HepG2 (cell line): ENCODE measurements around the gene EIF5. TPM values are rescaled to one million over a fixed set of nuclear protein-coding genes. Genes with fewer than 3 reads are reported as not detected.

ENCODE experiments used
- ATAC-seq: fragments of 200-7000 bp; cut with Tn5 transposase; 3 replicates; pipeline ENCODE4 v1.9.1; 2020; ENCODE audit warnings: mild to moderate bottlenecking, moderate library complexity
- BruUV-seq: library from RNA; stranded (reverse); fragments of 400-500 nt; replicated peaks from 2 replicates; lab custom pipeline; 2021; lab: Mats Ljungman, UMichigan
- CTCF ChIA-PET: fragments of 300-600 bp; formaldehyde crosslinking; extraction: SDS; loops from one replicate; lab custom pipeline; 2021; ENCODE audit warnings: low total read pairs, inconsistent platforms, low intra/inter-chr PET ratio; lab: Yijun Ruan, JAX
- POLR2A ChIA-PET: fragments of 350-600 bp; sonication (Branson Sonifier 250); formaldehyde crosslinking; loops from one replicate; lab custom pipeline; 2020; ENCODE audit warnings: antibody characterized with exemption, inconsistent platforms; lab: Yijun Ruan, JAX
- DNase-seq: peaks from one replicate; pipeline ENCODE4 v3.0.0-alpha.2; 2015; ENCODE audit warnings: low spot score
- FAIRE-seq: peaks from 3 replicates; lab custom pipeline; 2011; peaks lifted over from hg19 to GRCh38; lab: Jason Lieb, UNC
- H2AFZ ChIP-seq: one replicate; pipeline ENCODE4 v1.6.1; 2011; ENCODE audit warnings: low read length, inconsistent platforms
- H3K27ac ChIP-seq: fragments of 300-600 bp; 3 replicates; pipeline ENCODE4 v1.8.0; 2011; ENCODE audit warnings: mixed run types, mild to moderate bottlenecking, mixed read lengths, low read length, inconsistent platforms; ENCODE audit not compliant: insufficient read depth; ENCODE audit errors: extremely low read length
- H3K27me3 ChIP-seq, 2 experiments: fragments of 200-600 bp in 1 of 2; 2 replicates in 1 of 2; 3 replicates in 1 of 2; pipeline versions ENCODE4 v1.6.0 to v1.8.0; 2011; ENCODE audit warnings: low read length in 2 of 2, mild to moderate bottlenecking in 2 of 2, moderate library complexity in 2 of 2, inconsistent platforms in 1 of 2; ENCODE audit not compliant: insufficient read depth in 2 of 2, control insufficient read depth in 1 of 2
- H3K36me3 ChIP-seq, 2 experiments: fragments of 200-600 bp in 1 of 2; replicated peaks in 1 of 2; 2 replicates in 1 of 2; 3 replicates in 1 of 2; pipeline versions ENCODE4 v1.5.1 to v1.8.0; 2011; ENCODE audit warnings: low read length in 2 of 2, inconsistent platforms in 1 of 2; ENCODE audit not compliant: insufficient read depth in 2 of 2, control insufficient read depth in 1 of 2
- H3K4me1 ChIP-seq: 2 replicates; pipeline ENCODE4 v1.5.1; 2012; ENCODE audit warnings: low read length, inconsistent platforms; ENCODE audit not compliant: insufficient read depth
- H3K4me2 ChIP-seq: 2 replicates; pipeline ENCODE4 v1.6.0; 2011; ENCODE audit warnings: low read depth, low read length, inconsistent platforms
- H3K4me3 ChIP-seq, 3 experiments: fragments of 200-600 bp in 1 of 3; sonication (generic), shearing (Covaris generic) in 1 of 3; replicated peaks in 1 of 3; 2 replicates each; pipeline ENCODE4 v1.5.1; 2011 to 2016; ENCODE audit warnings: low read length in 3 of 3, inconsistent platforms in 2 of 3, low read depth in 2 of 3, mild to moderate bottlenecking in 2 of 3, control low read depth in 1 of 3, mixed read lengths in 1 of 3; ENCODE audit not compliant: insufficient read depth in 1 of 3
- H3K79me2 ChIP-seq: one replicate; pipeline ENCODE4 v1.6.1; 2011; ENCODE audit warnings: low read length, inconsistent platforms; ENCODE audit not compliant: insufficient read depth
- H3K9ac ChIP-seq: 2 replicates; pipeline ENCODE4 v1.6.0; 2011; ENCODE audit warnings: mild to moderate bottlenecking, low read depth, low read length, inconsistent platforms; ENCODE audit not compliant: insufficient read depth
- H3K9me3 ChIP-seq: 2 replicates; pipeline ENCODE4 v1.5.1; 2012; ENCODE audit warnings: mild to moderate bottlenecking, low read length
- H4K20me1 ChIP-seq: 2 replicates; pipeline ENCODE4 v1.6.0; 2011; ENCODE audit warnings: inconsistent platforms, mild to moderate bottlenecking, low read length, moderate library complexity; ENCODE audit not compliant: insufficient read depth
- HMG20A ChIP-seq: IDR thresholded peaks from 2 replicates; pipeline ENCODE4 v1.6.1; 2016; ENCODE audit warnings: borderline replicate concordance
- ISX ChIP-seq: sonication (generic); formaldehyde crosslinking; conservative IDR thresholded peaks from 2 replicates; pipeline ENCODE4 v1.5.0; 2020; ENCODE audit warnings: missing genetic modification reagents
- MAZ ChIP-seq, 2 experiments: sonication (generic) in 1 of 2; formaldehyde crosslinking in 1 of 2; IDR thresholded peaks; 2 replicates each; pipeline versions ENCODE4 v1.5.0 to v1.6.1; 2012 to 2020; ENCODE audit warnings: low read depth in 2 of 2, mild to moderate bottlenecking in 2 of 2, borderline replicate concordance in 1 of 2, improper control_type of control experiment in 1 of 2, low read length in 1 of 2, missing genetic modification reagents in 1 of 2, moderate library complexity in 1 of 2
- MTF1 ChIP-seq: sonication (generic); formaldehyde crosslinking; IDR thresholded peaks from 2 replicates; pipeline ENCODE4 v1.5.0; 2020; ENCODE audit warnings: missing genetic modification reagents
- NFIB ChIP-seq: sonication (generic); formaldehyde crosslinking; IDR thresholded peaks from 2 replicates; pipeline ENCODE4 v1.9.0; 2021; ENCODE audit warnings: missing genetic modification reagents, mild to moderate bottlenecking, borderline replicate concordance
- RAD51 ChIP-seq: fragments of 450-650 bp; IDR thresholded peaks from 2 replicates; pipeline ENCODE4 v1.6.1; 2016; ENCODE audit warnings: borderline replicate concordance
- RFXANK ChIP-seq: IDR thresholded peaks from 2 replicates; pipeline ENCODE4 v1.6.1; 2016
- ZNF264 ChIP-seq: sonication (generic); formaldehyde crosslinking; IDR thresholded peaks from 2 replicates; pipeline ENCODE4 v1.4.0; 2020; ENCODE audit warnings: missing genetic modification reagents
- ZNF549 ChIP-seq: sonication (generic); formaldehyde crosslinking; IDR thresholded peaks from 2 replicates; pipeline ENCODE4 v1.5.0; 2020; ENCODE audit warnings: missing genetic modification reagents
- WGBS: methylation state at CpG from one replicate; pipeline ENCODE4 v1.1.6; 2017; ENCODE audit warnings: low lambda C conversion rate; 5-methylcytosine and 5-hydroxymethylcytosine counted together
- in situ Hi-C: cut with HindIII; loops from 2 replicates; pipeline ENCODE4 v1.10.0; 2017; ENCODE audit warnings: low pct_unique_long_range_greater_than_20kb; ENCODE audit not compliant: extremely low pct_ligation_motif_present
- intact Hi-C: fragments of 100-400 bp; cut with micrococcal nuclease; formaldehyde crosslinking; loops from one replicate; pipeline ENCODE4 v1.10.0; 2022; ENCODE audit not compliant: unreplicated experiment
- polyA plus RNA-seq, 8 experiments: library from polyadenylated mRNA; depleted of rRNA in 3 of 8; stranded (reverse) in 7 of 8; unstranded in 1 of 8; fragments of >200 nt; fragmentation: Illumina TruSeq in 4 of 8; extraction: Trizol in 4 of 8; gene quantifications; 2 replicates each; pipeline versions ENCODE4 v1.2.1 to v1.2.3, GENCODE V29; 2011 to 2016; ENCODE audit warnings: low read depth in 4 of 8, missing spikeins in 1 of 8, mixed read lengths in 1 of 8; ENCODE audit not compliant: insufficient read depth in 1 of 8
- total RNA-seq, 5 experiments: library from RNA; depleted of rRNA; stranded (reverse); fragments of >200 nt; fragmentation: Illumina TruSeq; extraction: Trizol; gene quantifications; 2 replicates each; pipeline ENCODE4 v1.2.3, GENCODE V29; 2016; ENCODE audit warnings: low read depth in 1 of 5

The EIF5 gene
- total and polyA plus RNA-seq, 2 of the 13 experiments (the other 11 are each of a cell fraction or from before 2014, with no cell fraction given) = 189 to 281 TPM

- H3K4me1 ChIP-seq = peaks cover 10% of the 10 kb centered on the region
- no peaks in the 10 kb centered on the region for H4K20me1 ChIP-seq
- POLR2A ChIA-PET = no interaction called here
- no TSS peak for BruUV-seq
- no peaks in the 10 kb centered on the region for H3K9me3 ChIP-seq
- no peak overlapping the region for H3K4me3 ChIP-seq
- TF ChIP-seq RFXANK (CRISPR knock-in tag) = no peak
- TF ChIP-seq MTF1 = no peak
- no peak for TF ChIP-seq ZNF264 (CRISPR knock-in tag)
- no peak for TF ChIP-seq HMG20A
- TF ChIP-seq ZNF549 (CRISPR knock-in tag) = no peak
- TF ChIP-seq RAD51 = no peak
- TF ChIP-seq MAZ (IDR thresholded peaks at IDR 0.05; ENCODE audit: borderline replicate concordance, low read depth, low read length) = no peak
- no peak for TF ChIP-seq MAZ (CRISPR knock-in tag; IDR thresholded peaks at IDR 0.05; ENCODE audit: low read depth)
- TF ChIP-seq ISX (CRISPR knock-in tag) = no peak
- no peak for TF ChIP-seq NFIB (CRISPR knock-in tag)
- TF ChIP-seq, all 625 proteins: peak for 0
- intact Hi-C loops = no loop called here
- DNase-seq = no peak
- Histone ChIP-seq H3K9ac (no peak overlapping the region), H3K79me2 (no peaks in the 10 kb centered on the region), H2AFZ (no peak overlapping the region), H3K36me3 (no peaks in the 10 kb centered on the region), H3K4me2 (no peak overlapping the region), H3K27ac (no peak overlapping the region), H3K27me3 (peaks cover 3 to 26% of the 10 kb centered on the region in 2 experiments; a peak in 4 of 5 replicates)
- CTCF ChIA-PET = no interaction called here
- no peak for ATAC-seq
- WGBS = 82% methylated on average over 4 of the region's 10 CpGs
- in situ Hi-C loops = no loop called here
- FAIRE-seq = no peak
Observed at GRCh38 chr14:103308717-103309616, 25.1 kb upstream of the EIF5 start.
